HG03520 (cell line): ENCODE measurements around the gene SPINT2.
"Not testable (repeated sequence)": the region's sequence is repeated elsewhere in the genome, so short reads cannot be mapped to it uniquely, and the experiment has no call there.

Experiments used
- ATAC-seq: cut with Tn5 transposase; IDR thresholded peaks from one replicate; pipeline ENCODE4 v1.9.1; 2021; ENCODE audit warnings: mild to moderate bottlenecking, moderate library complexity; ENCODE audit not compliant: unreplicated experiment

SPINT2 gene, protein sequence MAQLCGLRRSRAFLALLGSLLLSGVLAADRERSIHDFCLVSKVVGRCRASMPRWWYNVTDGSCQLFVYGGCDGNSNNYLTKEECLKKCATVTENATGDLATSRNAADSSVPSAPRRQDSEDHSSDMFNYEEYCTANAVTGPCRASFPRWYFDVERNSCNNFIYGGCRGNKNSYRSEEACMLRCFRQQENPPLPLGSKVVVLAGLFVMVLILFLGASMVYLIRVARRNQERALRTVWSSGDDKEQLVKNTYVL

DNA sequence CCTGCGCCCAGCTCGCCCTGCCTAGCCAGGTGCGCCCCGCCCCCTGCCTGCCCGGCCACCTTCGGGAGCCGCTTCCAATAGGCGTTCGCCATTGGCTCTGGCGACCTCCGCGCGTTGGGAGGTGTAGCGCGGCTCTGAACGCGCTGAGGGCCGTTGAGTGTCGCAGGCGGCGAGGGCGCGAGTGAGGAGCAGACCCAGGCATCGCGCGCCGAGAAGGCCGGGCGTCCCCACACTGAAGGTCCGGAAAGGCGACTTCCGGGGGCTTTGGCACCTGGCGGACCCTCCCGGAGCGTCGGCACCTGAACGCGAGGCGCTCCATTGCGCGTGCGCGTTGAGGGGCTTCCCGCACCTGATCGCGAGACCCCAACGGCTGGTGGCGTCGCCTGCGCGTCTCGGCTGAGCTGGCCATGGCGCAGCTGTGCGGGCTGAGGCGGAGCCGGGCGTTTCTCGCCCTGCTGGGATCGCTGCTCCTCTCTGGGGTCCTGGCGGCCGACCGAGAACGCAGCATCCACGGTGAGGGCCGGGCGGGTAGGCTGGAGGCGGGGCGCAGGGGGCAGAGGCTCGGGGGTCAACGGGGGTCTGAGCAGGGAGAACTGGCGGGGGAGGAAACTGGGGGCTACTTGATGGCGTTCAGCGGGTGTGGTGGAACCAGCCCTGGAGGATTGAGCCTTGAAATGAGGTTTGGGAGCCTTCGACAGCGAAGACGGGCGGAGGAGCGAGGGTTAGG is at the start of gene SPINT2:
SPINT2 (plus strand) TSS at position 88 of the 727 bp plus-strand sequence; CDS start at position 408, 320 bp downstream.
- no peak for ATAC-seq

DNA sequence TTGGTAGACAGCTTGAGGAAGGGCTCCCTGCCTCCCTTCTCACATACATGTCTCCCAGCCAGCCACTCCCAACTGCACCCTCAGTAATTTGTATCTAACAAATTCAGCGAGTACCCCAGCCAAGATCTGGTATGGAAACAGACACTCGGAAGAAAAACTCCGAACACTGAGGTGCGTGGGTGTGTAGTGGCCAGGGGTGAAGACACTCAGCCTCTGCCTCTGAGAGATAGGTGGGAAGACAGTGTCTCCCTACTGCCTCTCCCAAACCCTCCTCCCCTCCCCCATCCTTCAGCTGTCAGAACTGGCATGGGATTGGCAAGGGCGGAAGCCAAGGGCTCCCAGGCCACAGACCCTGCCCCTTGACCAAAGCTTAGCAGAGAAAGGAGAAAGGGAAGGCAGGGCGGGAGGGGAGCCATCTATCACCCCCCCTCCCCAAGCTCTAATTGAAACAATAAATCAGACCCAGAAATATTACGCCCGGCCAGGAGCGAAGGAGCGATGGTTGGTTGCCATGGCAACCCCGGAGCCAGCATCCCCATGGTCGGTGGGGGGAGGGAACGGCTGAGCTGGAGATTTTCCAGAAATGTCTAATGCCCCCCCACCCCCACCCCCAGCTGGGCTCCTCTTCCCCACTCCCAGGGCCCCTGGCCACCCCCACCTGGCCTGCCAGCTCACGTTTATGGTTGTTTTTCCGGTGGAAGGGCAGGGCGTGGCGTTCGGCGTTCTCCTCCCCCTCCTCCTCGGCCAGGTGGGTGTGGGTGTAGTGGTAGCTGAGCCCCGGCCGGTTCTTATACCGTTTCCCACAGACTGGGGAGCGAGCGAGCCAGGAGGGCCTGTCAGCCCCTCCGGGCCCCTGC is 47.4 kb upstream of the SPINT2 start:
- no peak for ATAC-seq

DNA sequence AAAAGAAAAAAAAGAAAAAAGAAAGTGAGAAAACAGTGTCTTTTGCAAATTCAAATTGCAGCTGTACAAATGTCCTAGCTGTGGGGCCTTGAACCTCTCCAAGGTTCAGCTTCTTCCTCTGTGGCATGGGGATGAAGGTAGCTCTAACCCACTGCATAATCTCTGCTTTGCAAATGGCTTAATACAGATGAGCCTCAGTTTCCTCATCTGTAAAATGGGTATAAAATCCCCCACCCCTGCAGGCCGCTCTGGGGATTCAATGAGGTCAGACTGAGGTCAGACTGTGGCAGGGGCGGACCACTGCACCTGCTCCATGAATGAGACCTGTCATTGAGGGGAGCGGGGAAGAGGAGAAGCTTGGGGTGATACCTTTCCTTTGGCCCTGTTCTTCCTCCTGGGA is 46.2 kb upstream of the SPINT2 start:
- ATAC-seq = no peak

DNA sequence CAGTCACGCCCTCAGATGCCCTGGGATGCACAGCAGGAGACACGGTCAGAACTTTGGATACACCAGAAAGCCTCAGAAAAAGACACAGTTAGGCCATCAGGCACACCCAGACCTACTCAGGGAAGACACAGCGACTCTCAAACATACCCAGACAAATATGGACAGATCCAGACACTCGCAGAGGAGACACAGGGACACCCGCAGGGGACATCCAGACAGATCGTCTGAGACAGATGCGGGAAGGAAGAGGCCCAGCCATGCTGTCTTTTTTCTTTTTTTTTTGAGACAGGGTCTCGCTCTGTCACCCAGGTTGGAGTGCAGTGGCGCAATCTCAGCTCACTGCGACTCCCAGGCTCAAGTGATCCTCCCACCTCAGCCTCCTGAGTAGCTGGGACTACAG is 45.2 kb upstream of the SPINT2 start:
- no peak for ATAC-seq

DNA sequence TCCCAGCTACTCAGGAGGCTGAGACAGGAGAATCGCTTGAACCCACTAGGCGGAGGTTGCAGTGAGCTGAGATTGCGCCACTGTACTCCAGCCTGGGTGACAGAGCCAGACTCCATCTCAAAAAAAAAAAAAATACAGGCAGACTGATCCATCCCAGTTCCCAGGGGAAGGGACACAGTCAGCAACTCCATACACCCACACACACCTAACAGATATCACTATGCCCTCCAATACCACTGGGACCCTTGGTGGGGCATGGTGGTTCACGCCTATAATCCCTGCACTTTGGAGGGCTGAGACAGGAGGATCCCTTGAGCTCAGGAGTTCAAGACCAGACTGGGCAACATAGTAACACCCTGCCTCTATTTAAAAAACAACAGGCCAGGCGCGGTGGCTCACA is 43.0 kb upstream of the SPINT2 start:
- ATAC-seq = no peak

DNA sequence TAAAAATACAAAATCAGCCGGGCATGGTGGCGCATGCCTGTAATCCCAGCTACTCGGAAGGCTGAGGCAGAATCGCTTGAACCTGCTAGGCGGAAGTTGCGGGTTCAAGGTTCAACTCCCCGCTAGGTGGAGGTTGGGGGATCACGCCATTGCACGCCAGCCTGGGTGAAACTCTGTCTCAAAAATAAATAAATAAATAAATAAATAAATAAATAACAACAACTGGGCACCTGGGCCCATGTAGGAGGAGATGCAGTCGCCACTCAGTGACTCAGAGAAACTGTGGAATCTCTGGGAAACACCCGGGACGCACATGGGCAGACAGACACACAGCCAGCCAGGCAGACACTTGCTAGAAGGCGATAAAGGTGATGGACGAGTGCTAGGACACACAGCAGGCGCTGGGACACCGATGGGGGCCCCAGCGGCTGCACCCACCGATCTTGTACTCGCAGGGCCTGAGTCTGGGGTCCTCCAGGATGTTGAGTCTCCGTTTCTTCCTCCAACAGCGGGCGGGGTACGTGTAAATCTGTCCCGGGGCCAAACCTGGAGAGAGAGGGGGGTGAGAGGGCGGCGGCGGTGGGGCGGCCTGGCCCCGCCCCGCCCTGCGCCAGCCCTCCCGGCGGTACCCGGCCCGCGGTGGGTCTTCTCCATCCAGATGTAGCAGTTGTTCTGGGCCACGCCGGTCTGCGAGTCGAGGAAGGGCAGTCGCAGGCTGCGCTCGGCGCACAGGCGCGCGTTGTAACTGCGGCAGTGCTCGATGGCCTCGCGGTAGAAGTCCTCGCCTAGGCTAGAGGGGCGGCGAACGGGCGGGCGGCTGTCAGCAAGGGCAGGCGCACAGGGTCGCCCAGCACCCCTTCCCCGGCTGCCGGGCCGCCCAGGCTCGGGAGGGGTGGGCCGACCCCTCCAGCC is 42.2 kb upstream of the SPINT2 start:
- ATAC-seq = no peak

DNA sequence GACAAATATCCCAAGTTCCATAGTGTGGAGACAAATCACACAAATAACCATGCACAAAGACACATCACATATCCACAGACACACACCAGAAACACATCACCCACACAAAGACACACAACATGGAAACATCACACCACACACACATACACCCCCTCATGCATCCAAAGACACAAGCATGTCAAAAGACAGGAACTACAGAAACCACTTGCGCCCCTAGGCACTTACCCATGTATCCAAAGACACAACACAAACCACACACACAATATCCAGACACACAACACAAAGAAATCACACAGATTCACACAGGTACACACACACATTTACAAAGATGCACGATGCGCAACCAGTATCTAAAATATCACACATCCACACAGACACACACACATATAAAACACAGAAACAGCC is 41.3 kb upstream of the SPINT2 start:
- no peak for ATAC-seq

DNA sequence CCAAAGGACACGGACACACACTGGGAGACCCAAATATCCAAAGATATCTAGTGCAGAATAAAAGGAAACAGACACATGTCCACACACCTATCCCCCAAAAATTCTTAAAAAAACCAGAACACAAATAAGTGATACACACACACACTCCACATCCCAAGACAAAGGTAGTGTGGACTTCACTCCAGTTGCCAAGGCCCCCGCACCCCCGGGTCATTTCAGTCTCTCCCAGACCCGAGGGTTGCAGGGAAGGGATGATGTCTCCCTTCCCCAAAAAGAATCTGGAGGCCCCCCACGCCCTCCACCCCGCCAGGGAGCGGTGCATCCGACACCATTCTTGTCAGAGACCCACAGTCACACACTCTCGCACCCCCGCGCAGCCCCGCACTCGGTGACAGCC is 40.8 kb upstream of the SPINT2 start:
- ATAC-seq = no peak

DNA sequence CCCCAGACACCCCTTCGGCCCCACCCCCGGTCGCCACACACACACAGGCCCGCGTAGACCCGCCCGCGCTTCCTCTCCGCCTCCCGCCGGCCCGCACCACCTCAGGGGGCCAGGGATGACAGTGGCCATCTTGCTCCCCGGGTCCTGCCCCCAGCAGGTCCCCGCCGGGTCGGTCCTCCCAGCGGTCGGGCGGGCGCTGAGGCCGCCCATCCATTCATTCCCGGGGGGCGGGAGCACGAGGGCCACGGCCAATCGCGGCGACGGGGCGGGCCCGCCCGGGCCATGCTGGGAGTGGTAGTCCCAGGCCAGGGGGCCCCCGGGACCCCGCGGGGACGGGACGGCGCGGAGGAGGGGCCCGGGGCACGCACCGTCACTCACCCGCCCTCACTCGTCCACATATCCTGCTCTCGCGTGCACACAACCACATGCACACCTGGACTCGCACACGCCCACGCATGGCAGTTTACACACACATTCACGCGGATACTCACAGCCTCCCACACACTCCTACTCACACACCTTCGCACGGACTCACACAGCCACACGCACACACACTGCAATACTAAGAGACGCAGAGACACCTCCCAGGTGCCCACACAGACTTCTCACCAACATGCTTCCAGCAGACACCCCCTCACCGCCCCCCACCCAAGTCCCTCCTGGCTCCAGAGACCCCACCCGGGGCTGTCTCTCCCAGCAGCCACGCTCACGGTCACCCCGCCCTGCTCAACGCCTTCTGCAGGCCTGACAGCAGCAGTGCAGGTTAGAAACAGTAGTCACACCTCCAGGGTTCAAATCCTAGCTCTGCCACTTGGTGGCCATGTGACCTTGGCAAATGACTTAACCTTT is 40.1 kb upstream of the SPINT2 start, which contains the start of gene DPF1:
DPF1 (minus strand) TSS at position 209 of the 849 bp plus-strand sequence; CDS start at position 129, 80 bp downstream.
- ATAC-seq = peak; percentile 74

DNA sequence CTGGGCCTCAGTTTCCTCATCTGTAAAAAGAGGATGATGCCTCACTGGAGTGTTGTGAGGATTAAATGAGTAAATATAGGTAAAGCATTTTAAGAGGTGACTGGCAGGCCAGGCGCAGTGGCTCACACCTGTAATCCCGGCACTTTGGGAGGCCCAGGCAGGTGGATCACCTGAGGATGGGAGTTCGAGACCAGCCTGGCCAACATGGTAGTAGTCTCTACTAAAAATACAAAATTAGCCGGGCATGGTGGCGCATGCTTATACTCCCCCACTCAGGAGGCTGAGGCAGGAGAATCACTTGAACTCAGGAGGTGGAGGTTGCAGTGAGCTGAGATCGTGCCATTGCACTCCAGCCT is 39.5 kb upstream of the SPINT2 start:
- not testable (repeated sequence) for ATAC-seq

DNA sequence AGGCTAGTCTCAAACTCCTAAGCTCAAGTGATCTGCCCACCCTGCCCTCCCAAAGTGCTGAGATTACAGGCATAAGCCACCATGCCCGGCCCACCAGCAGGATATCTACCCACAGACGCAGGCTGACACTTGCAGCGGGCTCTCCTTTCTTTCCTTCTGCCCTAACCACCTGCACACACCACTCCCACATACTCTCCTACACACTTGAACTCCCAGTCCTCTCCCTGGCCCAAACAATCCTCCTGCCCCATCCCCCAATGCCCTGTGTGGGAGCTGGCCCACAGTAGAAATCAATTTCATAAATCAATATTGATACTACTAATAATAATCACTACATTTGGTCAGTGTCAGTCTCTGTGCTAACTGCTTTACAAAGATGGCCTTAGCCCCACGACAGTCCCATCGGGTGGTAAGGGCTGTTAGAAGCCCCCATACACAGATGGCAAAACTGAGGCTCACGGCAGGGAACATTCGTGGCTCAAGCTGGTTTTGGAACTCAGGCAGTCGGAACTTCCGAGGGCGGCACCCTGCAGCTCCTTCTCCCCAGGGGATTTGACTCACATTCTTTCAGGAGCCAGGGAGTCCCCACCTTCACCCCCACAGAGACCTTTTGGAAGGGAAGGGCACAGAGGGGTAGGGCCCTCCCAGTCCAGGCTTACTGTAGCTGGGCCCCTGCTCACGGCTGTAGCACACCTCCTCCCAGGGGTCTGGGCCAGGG is 36.9 kb upstream of the SPINT2 start:
- ATAC-seq = no peak

DNA sequence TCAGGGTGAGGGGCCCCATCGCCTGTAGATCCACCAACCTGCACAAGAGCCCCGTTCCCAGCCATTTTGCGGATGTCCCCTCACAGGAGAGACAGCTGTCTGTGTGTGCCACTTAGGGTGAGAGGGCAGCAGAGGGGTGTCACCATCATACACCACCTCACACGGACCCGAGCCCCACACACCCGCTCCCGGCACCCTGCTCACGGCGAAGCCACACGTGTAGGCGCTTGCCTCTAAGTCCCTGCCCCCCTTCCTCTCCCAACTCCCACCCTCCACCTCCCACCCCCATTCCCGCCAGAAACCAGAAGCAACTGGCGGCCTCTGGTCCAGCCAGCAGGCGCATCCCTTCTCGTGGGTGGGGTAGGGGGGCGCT is 36.4 kb upstream of the SPINT2 start:
- no peak for ATAC-seq

DNA sequence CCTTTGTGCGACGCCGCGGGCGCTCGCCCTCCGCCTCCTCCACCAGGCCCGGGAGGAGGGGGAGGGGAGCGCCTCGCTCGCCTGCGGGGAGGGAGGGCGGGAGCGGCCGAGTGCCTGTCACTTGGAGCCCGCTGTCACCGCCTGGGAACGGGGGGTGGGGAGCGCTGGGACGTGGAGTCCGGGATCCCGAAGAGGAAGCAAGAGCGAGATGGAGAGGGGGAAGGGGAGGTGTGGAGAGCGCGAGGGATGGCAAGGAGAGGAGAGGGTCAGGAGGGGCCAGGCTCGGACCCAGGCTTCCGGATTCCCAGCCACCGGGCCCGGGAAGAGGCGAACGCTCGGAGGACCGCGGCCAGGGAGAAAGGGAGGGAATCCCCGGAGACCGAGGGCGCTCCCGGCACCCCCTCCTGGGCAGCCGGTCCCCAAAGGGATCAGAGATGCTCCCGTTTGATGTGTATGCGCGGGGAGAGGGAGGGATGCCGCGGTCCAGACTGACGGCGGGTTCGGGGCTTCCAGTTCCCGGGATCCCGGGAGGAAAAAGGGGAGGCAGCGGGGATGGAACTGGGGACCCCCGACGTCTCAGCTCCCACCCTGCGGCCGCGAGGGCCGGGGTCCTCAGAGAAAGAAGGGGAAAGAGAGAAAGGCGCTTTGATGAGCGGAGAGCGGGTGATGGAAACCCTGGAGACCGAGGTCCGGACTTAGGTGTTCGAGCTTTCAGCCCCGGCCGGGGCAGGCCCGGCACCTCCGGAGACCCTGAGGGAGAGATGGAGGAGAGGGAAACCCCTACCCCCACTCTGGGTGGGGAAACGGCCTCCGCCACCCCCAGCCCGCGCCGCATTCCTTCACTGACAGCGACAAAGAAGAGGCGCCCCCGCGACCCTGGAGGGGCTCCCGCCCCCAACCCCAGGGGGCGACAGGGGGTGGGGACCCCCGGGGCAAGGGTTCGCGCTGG is 35.6 kb upstream of the SPINT2 start:
- ATAC-seq = no peak

DNA sequence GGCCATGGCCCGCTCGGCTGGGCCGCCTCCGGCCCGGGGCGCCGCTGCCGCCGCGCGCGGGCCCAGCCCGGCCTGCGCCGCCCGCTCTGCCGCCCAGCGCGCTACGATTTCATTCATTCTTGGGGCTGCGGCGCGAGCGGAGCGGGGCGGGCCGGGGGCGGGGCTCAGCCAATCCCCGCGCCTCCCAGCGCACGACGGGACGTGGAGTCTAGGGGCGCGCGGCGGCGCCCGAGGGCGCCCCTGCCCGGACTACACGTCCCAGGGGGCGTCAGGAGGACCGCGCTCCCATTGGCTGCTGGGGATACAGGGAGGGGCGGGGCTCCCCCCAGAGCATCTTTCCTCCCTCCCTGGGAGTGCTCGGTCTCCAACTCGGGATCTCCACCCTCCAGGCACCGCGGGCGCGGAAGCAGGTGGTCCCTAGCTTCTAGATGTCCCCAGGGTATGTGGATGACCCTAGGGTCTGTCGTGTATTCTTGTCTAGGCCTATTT is 34.7 kb upstream of the SPINT2 start:
- no peak for ATAC-seq

DNA sequence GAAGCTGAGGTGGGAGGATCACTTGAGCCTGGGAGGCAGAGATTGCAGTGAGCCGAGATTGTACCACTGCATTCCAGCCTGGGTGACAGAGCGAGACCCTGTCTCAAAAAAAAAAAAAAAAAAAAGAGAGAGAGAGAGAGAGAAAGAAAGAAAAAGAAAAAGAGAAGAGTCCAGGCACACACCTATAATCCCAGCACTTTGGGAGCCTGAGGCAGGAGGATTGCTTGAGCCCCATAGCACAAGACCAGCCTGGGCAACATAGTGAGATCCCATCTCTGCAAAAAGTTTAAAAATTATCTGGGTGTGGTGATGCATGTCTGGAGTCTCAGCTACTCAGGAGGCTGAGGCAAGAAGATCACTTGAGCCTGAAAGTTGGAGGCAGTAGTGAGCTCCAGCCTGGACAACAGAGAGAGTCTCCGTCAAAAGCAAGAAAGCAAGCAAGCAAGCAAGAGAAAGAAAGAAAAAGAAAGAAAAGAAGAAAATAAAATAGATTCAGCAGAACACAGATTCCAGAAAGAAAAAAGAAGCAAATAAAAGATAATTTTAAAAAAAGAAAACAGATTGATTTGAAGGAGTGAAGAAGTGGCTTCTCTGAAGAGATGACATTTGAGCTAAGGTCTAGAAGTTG is 33.8 kb upstream of the SPINT2 start:
- not testable (repeated sequence) for ATAC-seq

DNA sequence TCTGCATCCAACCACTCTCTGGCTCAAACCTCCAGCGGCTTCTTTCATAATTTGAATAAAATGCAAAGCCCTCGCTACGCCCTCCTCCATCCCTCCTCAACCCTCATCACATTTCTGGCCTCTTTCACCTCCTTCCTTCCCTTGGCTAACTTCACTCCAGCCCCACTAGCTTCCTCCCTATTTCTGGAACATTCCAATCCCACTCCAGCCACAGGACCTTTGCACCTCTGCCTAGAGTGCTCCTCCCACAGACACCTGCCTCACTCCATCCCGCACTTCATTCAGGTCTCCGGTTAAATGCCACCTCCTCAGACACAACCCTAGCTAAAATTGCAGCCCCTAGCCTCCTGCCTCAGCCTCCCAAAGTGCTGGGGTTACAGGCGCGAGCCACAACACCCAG is 32.5 kb upstream of the SPINT2 start:
- no peak for ATAC-seq

DNA sequence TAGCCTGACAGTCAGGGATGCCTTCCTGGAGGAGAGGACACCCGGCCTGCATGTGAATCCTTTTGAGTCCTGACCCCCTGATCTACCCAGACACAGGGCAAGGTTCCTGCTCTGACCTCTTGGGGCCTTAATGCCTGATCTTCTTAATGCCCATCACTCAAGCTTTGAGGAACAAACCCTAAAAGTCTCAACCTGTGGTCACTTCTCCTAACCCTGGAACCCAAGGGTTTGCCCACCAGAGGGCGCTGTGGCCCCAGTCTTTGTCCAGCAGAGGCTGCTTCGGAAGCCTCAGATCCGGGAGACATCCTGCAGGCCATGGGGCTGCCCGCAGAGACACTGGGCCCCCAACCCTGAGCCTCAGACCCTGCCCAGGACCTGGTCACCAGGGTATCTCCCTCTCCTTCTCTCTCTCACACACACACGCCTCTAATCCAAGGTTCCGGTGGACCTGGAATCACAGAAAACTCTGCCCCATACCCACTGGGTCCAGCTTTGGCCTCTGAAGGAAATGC is 30.6 kb upstream of the SPINT2 start:
- ATAC-seq = no peak
